Fibroblast of the aortic adventitia (primary cell): ENCODE measurements around the gene FMNL1. TPM values are rescaled to one million over a fixed set of nuclear protein-coding genes. Genes with fewer than 3 reads are reported as not detected.

Experiments
- DNase-seq: peaks from one replicate; pipeline ENCODE4 v3.0.0-alpha.2; 2010; ENCODE audit warnings: low read depth
- H3K4me3 ChIP-seq: 2 replicates; pipeline ENCODE4 v1.5.1; 2011; ENCODE audit warnings: low read depth, mild to moderate bottlenecking, control low read depth, low read length, moderate library complexity
- CTCF ChIP-seq: IDR thresholded peaks from 2 replicates; pipeline ENCODE4 v1.5.1; 2011; ENCODE audit warnings: mild to moderate bottlenecking, low read length, control low read depth, inconsistent platforms; ENCODE audit not compliant: insufficient read depth
- total RNA-seq: library from RNA; depleted of rRNA; stranded (reverse); fragments of >200 nt; gene quantifications from 2 replicates; pipeline ENCODE4 v1.2.3, GENCODE V29; 2012; ENCODE audit warnings: low replicate concordance

Gene FMNL1
- total RNA-seq, 1 donor: 0.81 TPM

DNA sequence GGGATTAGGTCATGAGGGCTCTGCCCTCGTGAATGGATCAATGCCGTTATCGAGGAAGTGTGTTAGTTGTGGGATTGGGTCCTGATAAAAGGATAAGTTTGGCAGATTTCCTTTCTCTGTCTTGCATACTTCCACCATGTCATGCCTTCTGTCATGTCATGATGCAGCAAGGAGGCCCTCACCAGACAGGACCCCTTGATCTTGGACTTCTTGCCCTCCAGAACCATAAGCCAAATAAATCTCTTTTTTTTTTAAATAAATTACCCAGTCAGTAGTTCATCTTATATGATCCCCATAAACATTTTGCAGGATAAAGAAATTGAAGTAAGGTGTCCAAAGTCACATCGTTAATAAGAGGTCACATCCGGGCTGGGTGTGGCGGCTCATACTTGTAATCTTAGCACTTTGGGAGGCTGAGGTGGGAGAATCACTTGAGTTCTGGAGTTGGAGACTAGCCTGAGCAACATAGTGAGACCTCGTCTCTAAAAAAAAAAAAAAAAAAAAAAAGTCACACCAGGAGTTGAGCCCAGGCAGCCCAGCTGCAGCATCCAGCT, 34.8 kb upstream of the FMNL1 start:
- no peak for TF ChIP-seq CTCF
- H3K4me3 ChIP-seq: no peak overlapping the region
- no peak for DNase-seq

- no peak for TF ChIP-seq CTCF
- no peak overlapping the region for H3K4me3 ChIP-seq
- DNase-seq: no peak
Observed at GRCh38 chr17:45189009-45189408, 32.7 kb upstream of the FMNL1 start.

GRCh38 chr17:45190503-45191255, 31.0 kb upstream of the FMNL1 start:
- H3K4me3 ChIP-seq: no peak overlapping the region
- TF ChIP-seq CTCF: no peak
- no peak for DNase-seq

DNA sequence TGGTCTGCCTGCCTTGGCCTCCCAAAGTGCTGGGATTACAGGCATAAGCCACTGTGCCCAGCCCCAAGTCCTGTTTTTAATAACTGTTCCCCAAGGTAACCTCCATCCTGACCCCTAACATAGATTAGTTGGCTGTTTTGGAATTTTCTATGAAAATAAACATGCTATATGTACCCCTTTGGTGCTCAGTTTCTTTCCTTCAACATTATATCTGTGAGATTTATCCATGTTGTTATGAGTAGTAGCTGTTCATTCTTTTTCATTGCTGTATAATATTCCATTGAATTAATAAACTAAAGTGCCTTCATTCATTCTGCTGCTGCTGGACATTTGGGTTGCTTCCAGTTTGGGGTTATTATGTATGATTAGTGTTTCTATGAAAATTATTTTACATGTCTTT, 26.3 kb upstream of the FMNL1 start:
- DNase-seq: no peak
- H3K4me3 ChIP-seq: no peak overlapping the region
- no peak for TF ChIP-seq CTCF

GRCh38 chr17:45197108-45197507, 24.6 kb upstream of the FMNL1 start:
- no peak for DNase-seq
- no peak for TF ChIP-seq CTCF
- no peak overlapping the region for H3K4me3 ChIP-seq

DNA sequence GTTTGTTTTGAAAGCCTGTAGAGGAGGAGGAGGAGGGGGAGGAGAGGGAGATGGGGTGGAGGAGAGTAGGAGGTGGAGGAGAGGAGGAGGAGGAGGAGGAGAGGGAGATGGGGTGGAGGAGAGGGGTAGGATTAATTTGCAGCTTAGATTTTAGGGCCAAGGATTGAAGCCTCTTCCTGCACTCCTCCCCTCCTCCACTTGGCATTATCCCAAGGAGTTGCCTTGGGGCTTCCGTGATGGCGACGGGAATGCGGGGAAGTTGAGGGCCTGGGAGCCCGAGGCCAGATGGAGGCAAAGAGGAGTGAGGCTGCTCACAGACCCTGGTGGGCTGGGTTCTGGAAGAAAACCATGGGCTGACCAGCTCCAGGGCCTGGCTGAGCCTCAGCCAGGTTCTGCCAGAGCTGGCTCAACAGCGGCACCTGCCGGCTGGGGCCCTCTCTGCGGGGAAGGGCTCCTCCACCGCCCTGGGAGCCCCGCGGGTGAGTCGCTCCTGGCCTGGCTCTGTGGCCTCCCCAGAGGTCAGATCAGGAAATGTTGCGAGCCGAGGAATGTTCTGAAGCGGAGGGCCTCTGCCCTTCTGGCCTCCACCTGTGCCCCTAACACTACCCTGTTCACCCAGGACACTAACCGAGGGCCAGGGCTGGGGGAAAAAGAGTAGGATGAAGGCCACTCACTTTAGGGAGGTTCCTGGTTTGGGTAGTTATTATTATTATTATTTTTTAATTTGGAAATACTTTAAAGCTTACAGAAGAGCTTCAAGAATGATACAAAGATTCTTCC, 23.9 kb upstream of the FMNL1 start:
- TF ChIP-seq CTCF: peak; percentile 98
- no peak overlapping the region for H3K4me3 ChIP-seq
- DNase-seq: peak; percentile 88
